Measurements from ENCODE around the gene HTR3C.
"Not testable (repeated sequence)": the region's sequence is repeated elsewhere in the genome, so short reads cannot be mapped to it uniquely, and the experiment has no call there.

DNA sequence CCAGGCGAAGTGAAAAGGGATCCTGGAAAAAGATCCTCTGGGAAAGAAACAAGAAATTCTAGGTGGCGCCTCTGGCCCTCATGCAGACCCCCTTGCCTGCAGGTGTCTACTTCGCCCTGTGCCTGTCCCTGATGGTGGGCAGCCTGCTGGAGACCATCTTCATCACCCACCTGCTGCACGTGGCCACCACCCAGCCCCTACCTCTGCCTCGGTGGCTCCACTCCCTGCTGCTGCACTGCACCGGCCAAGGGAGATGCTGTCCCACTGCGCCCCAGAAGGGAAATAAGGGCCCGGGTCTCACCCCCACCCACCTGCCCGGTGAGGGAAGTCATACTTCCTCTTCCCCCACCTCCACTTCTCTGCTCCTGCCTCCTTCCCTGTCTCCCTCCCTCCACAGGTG is 14.5 kb upstream of the HTR3C start:
- TF ChIP-seq, protein P1, sequence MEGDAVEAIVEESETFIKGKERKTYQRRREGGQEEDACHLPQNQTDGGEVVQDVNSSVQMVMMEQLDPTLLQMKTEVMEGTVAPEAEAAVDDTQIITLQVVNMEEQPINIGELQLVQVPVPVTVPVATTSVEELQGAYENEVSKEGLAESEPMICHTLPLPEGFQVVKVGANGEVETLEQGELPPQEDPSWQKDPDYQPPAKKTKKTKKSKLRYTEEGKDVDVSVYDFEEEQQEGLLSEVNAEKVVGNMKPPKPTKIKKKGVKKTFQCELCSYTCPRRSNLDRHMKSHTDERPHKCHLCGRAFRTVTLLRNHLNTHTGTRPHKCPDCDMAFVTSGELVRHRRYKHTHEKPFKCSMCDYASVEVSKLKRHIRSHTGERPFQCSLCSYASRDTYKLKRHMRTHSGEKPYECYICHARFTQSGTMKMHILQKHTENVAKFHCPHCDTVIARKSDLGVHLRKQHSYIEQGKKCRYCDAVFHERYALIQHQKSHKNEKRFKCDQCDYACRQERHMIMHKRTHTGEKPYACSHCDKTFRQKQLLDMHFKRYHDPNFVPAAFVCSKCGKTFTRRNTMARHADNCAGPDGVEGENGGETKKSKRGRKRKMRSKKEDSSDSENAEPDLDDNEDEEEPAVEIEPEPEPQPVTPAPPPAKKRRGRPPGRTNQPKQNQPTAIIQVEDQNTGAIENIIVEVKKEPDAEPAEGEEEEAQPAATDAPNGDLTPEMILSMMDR (IDR thresholded peaks at IDR 0.05), result not testable (repeated sequence)
- TF ChIP-seq ZFX (IDR thresholded peaks at IDR 0.05; ENCODE audit: borderline replicate concordance), result not testable (repeated sequence)

Measured in 22Rv1 (cell line).